Measurements from ENCODE around the gene USP47. TPM values are rescaled to one million over a fixed set of nuclear protein-coding genes. Genes with fewer than 3 reads are reported as not detected.

The USP47 gene
- total and polyA plus RNA-seq, 2 experiments from 2014 or later = 16.3 to 36.7 TPM

DNA sequence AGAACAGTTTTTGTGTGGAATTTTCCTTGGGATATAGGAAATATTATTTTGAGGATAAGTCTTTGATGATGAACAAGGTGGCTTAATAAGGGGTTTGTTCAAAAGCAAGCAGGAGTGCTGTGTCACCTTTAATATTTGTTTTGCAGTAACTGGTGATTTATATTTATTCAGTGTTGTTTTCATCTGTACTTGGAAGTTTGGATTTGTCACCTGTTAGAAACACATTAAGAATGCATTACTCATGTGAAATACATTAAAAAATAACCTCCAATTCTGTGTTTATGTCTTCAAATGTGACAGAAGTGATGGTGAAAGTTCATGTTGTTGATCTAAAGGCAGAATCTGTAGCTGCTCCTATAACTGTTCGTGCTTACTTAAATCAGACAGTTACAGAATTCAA, 96.2 kb downstream of the USP47 start:
- no peak for DNase-seq (ENCODE audit: low spot score)
- Histone ChIP-seq H3F3A (replicated peaks; ENCODE audit: low read depth) (no peaks in the 10 kb centered on the region), H3K36me3 (ENCODE audit: insufficient read depth) (no peaks in the 10 kb centered on the region), H3K27me3 (ENCODE audit: insufficient read depth) (no peaks in the 10 kb centered on the region), H3K4me1 (ENCODE audit: insufficient read depth) (no peaks in the 10 kb centered on the region), H4K20me1 (replicated peaks; ENCODE audit: insufficient read depth) (no peaks in the 10 kb centered on the region), H3K4me2 (no peak overlapping the region), H2AFZ (no peak overlapping the region), H3K27ac (ENCODE audit: low read depth) (no peak overlapping the region), H3K4me3 (no peak overlapping the region), H3K79me2 (replicated peaks; ENCODE audit: insufficient read depth) (no peaks in the 10 kb centered on the region), H3K9me2 (ENCODE audit: insufficient read depth) (no peaks in the 10 kb centered on the region)
- H3K9me3 Mint-ChIP-seq = no peaks in the 10 kb centered on the region
- TF ChIP-seq, protein P1, sequence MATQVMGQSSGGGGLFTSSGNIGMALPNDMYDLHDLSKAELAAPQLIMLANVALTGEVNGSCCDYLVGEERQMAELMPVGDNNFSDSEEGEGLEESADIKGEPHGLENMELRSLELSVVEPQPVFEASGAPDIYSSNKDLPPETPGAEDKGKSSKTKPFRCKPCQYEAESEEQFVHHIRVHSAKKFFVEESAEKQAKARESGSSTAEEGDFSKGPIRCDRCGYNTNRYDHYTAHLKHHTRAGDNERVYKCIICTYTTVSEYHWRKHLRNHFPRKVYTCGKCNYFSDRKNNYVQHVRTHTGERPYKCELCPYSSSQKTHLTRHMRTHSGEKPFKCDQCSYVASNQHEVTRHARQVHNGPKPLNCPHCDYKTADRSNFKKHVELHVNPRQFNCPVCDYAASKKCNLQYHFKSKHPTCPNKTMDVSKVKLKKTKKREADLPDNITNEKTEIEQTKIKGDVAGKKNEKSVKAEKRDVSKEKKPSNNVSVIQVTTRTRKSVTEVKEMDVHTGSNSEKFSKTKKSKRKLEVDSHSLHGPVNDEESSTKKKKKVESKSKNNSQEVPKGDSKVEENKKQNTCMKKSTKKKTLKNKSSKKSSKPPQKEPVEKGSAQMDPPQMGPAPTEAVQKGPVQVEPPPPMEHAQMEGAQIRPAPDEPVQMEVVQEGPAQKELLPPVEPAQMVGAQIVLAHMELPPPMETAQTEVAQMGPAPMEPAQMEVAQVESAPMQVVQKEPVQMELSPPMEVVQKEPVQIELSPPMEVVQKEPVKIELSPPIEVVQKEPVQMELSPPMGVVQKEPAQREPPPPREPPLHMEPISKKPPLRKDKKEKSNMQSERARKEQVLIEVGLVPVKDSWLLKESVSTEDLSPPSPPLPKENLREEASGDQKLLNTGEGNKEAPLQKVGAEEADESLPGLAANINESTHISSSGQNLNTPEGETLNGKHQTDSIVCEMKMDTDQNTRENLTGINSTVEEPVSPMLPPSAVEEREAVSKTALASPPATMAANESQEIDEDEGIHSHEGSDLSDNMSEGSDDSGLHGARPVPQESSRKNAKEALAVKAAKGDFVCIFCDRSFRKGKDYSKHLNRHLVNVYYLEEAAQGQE (IDR thresholded peaks at IDR 0.05; ENCODE audit: unreplicated experiment) = no peak
- TF ChIP-seq ZNF331 (CRISPR knock-in tag; IDR thresholded peaks at IDR 0.05; ENCODE audit: low read depth) = no peak
- TF ChIP-seq, protein P2, sequence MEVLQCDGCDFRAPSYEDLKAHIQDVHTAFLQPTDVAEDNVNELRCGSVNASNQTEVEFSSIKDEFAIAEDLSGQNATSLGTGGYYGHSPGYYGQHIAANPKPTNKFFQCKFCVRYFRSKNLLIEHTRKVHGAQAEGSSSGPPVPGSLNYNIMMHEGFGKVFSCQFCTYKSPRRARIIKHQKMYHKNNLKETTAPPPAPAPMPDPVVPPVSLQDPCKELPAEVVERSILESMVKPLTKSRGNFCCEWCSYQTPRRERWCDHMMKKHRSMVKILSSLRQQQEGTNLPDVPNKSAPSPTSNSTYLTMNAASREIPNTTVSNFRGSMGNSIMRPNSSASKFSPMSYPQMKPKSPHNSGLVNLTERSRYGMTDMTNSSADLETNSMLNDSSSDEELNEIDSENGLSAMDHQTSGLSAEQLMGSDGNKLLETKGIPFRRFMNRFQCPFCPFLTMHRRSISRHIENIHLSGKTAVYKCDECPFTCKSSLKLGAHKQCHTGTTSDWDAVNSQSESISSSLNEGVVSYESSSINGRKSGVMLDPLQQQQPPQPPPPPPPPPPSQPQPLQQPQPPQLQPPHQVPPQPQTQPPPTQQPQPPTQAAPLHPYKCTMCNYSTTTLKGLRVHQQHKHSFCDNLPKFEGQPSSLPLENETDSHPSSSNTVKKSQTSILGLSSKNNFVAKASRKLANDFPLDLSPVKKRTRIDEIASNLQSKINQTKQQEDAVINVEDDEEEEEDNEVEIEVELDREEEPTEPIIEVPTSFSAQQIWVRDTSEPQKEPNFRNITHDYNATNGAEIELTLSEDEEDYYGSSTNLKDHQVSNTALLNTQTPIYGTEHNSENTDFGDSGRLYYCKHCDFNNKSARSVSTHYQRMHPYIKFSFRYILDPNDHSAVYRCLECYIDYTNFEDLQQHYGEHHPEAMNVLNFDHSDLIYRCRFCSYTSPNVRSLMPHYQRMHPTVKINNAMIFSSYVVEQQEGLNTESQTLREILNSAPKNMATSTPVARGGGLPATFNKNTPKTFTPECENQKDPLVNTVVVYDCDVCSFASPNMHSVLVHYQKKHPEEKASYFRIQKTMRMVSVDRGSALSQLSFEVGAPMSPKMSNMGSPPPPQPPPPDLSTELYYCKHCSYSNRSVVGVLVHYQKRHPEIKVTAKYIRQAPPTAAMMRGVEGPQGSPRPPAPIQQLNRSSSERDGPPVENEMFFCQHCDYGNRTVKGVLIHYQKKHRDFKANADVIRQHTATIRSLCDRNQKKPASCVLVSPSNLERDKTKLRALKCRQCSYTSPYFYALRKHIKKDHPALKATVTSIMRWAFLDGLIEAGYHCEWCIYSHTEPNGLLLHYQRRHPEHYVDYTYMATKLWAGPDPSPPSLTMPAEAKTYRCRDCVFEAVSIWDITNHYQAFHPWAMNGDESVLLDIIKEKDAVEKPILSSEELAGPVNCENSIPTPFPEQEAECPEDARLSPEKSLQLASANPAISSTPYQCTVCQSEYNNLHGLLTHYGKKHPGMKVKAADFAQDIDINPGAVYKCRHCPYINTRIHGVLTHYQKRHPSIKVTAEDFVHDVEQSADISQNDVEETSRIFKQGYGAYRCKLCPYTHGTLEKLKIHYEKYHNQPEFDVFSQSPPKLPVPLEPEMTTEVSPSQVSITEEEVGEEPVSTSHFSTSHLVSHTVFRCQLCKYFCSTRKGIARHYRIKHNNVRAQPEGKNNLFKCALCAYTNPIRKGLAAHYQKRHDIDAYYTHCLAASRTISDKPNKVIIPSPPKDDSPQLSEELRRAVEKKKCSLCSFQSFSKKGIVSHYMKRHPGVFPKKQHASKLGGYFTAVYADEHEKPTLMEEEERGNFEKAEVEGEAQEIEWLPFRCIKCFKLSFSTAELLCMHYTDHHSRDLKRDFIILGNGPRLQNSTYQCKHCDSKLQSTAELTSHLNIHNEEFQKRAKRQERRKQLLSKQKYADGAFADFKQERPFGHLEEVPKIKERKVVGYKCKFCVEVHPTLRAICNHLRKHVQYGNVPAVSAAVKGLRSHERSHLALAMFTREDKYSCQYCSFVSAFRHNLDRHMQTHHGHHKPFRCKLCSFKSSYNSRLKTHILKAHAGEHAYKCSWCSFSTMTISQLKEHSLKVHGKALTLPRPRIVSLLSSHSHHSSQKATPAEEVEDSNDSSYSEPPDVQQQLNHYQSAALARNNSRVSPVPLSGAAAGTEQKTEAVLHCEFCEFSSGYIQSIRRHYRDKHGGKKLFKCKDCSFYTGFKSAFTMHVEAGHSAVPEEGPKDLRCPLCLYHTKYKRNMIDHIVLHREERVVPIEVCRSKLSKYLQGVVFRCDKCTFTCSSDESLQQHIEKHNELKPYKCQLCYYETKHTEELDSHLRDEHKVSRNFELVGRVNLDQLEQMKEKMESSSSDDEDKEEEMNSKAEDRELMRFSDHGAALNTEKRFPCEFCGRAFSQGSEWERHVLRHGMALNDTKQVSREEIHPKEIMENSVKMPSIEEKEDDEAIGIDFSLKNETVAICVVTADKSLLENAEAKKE (CRISPR knock-in tag; IDR thresholded peaks at IDR 0.05) = no peak
- no peak for TF ChIP-seq STAT1 (IDR thresholded peaks at IDR 0.05; ENCODE audit: unreplicated experiment)
- no peak for TF ChIP-seq EZH2phosphoT487 (IDR thresholded peaks at IDR 0.05; ENCODE audit: unreplicated experiment)
- TF ChIP-seq POLR2AphosphoS5 (IDR thresholded peaks at IDR 0.05; ENCODE audit: low read depth) = no peak
- TF ChIP-seq EZH2 (IDR thresholded peaks at IDR 0.05; ENCODE audit: low read depth, unreplicated experiment) = no peak
- TF ChIP-seq CREB1 (CRISPR knock-in tag; IDR thresholded peaks at IDR 0.05; ENCODE audit: low read depth) = no peak
- no peak for TF ChIP-seq ZNF114 (CRISPR knock-in tag; IDR thresholded peaks at IDR 0.05)
- TF ChIP-seq JUNB (IDR thresholded peaks at IDR 0.05; ENCODE audit: unreplicated experiment) = no peak
- no peak for TF ChIP-seq NANOG (IDR thresholded peaks at IDR 0.05; ENCODE audit: borderline replicate concordance)
- TF ChIP-seq, protein P3, sequence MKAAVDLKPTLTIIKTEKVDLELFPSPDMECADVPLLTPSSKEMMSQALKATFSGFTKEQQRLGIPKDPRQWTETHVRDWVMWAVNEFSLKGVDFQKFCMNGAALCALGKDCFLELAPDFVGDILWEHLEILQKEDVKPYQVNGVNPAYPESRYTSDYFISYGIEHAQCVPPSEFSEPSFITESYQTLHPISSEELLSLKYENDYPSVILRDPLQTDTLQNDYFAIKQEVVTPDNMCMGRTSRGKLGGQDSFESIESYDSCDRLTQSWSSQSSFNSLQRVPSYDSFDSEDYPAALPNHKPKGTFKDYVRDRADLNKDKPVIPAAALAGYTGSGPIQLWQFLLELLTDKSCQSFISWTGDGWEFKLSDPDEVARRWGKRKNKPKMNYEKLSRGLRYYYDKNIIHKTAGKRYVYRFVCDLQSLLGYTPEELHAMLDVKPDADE (IDR thresholded peaks at IDR 0.05) = no peak
- TF ChIP-seq, protein P4, sequence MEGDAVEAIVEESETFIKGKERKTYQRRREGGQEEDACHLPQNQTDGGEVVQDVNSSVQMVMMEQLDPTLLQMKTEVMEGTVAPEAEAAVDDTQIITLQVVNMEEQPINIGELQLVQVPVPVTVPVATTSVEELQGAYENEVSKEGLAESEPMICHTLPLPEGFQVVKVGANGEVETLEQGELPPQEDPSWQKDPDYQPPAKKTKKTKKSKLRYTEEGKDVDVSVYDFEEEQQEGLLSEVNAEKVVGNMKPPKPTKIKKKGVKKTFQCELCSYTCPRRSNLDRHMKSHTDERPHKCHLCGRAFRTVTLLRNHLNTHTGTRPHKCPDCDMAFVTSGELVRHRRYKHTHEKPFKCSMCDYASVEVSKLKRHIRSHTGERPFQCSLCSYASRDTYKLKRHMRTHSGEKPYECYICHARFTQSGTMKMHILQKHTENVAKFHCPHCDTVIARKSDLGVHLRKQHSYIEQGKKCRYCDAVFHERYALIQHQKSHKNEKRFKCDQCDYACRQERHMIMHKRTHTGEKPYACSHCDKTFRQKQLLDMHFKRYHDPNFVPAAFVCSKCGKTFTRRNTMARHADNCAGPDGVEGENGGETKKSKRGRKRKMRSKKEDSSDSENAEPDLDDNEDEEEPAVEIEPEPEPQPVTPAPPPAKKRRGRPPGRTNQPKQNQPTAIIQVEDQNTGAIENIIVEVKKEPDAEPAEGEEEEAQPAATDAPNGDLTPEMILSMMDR (conservative IDR thresholded peaks at IDR 0.05; ENCODE audit: low read depth in 2 of 2) = no peak
- H3K27ac Mint-ChIP-seq = no peak overlapping the region
- H3K4me3 Mint-ChIP-seq = no peak overlapping the region
- H3K27me3 Mint-ChIP-seq (ENCODE audit: insufficient read depth, low read depth, poor library complexity) = peaks cover 2% of the 10 kb centered on the region
- peaks cover 7% of the 10 kb centered on the region for H3K4me1 Mint-ChIP-seq
- H3K36me3 Mint-ChIP-seq (ENCODE audit: low read depth) = peaks cover 8% of the 10 kb centered on the region; the same call in 2 of the 3 replicates
- ATAC-seq = no peak
